Measurements from ENCODE around the gene CAMK2B. TPM values are rescaled to one million over a fixed set of nuclear protein-coding genes. Genes with fewer than 3 reads are reported as not detected.

The CAMK2B gene
- total and polyA plus RNA-seq, 2 of the 13 experiments (the other 11 are each of a cell fraction or from before 2014, with no cell fraction given), result 0.27 to 0.48 TPM

DNA sequence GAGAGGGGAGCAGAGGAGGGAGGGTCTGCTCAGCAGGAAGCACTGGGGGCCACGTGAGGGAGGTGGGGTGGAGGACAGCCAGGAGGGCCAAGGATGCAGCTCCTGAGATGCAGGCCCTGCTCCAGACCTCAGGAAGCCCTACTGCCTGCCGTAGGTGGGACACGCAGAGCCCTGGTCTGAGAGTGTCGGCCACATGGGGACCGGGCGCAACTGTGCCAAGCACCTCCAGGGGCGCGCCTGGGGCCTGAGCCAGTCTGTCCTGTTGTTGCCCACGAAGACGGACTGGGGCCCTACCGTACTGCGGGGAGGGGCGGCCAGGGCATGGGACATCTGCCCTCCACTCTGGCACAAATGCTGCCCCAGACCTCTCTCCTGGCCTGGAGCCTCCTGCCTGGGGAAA lies 93.0 kb downstream of the CAMK2B start:
- Histone ChIP-seq H2AFZ (ENCODE audit: low read length) (no peak overlapping the region), H3K4me1 (ENCODE audit: insufficient read depth, low read length) (peaks cover 8% of the 10 kb centered on the region; the same call in 1 of the 2 replicates), H3K9ac (ENCODE audit: insufficient read depth, low read depth, low read length) (no peak overlapping the region), H3K36me3 (replicated peaks in 1 of 2; ENCODE audit: control insufficient read depth in 1 of 2, insufficient read depth in 2 of 2, low read length in 2 of 2) (no peaks in the 10 kb centered on the region), H3K4me3 (replicated peaks in 1 of 3; ENCODE audit: insufficient read depth in 1 of 3, low read depth in 2 of 3, low read length in 3 of 3) (no peak overlapping the region), H3K27me3 (ENCODE audit: control insufficient read depth in 1 of 2, insufficient read depth in 2 of 2, low read length in 2 of 2) (peaks cover 15 to 82% of the 10 kb centered on the region in 2 experiments), H3K27ac (ENCODE audit: extremely low read length, insufficient read depth, low read length) (no peak overlapping the region), H3K79me2 (ENCODE audit: insufficient read depth, low read length) (no peaks in the 10 kb centered on the region), H3K9me3 (ENCODE audit: low read length) (no peaks in the 10 kb centered on the region), H3K4me2 (ENCODE audit: low read depth, low read length) (no peak overlapping the region), H4K20me1 (ENCODE audit: insufficient read depth, low read length) (no peaks in the 10 kb centered on the region)
- in situ Hi-C loops (cut with HindIII; ENCODE audit: extremely low pct_ligation_motif_present, low pct_unique_long_range_greater_than_20kb) (no loop called here), intact Hi-C loops (cut with micrococcal nuclease; ENCODE audit: unreplicated experiment) (no loop called here)
- ChIA-PET CTCF (ENCODE audit: low intra/inter-chr PET ratio, low total read pairs) (no interaction called here), POLR2A (no interaction called here)
- ATAC-seq (peak; percentile 5; the same call in 1 of the 3 replicates), FAIRE-seq (no peak), DNase-seq (ENCODE audit: low spot score) (no peak)
- WGBS (ENCODE audit: low lambda C conversion rate), result 10% methylated on average over 2 of the region's 13 CpGs
- no peak for TF ChIP-seq KDM5B (CRISPR knock-in tag; IDR thresholded peaks at IDR 0.05; ENCODE audit: borderline replicate concordance)
- TF ChIP-seq NFE2L1 (CRISPR knock-in tag; IDR thresholded peaks at IDR 0.05; ENCODE audit: borderline replicate concordance), result no peak
- no peak for TF ChIP-seq MEF2D (CRISPR knock-in tag; IDR thresholded peaks at IDR 0.05)
- TF ChIP-seq, protein P1, sequence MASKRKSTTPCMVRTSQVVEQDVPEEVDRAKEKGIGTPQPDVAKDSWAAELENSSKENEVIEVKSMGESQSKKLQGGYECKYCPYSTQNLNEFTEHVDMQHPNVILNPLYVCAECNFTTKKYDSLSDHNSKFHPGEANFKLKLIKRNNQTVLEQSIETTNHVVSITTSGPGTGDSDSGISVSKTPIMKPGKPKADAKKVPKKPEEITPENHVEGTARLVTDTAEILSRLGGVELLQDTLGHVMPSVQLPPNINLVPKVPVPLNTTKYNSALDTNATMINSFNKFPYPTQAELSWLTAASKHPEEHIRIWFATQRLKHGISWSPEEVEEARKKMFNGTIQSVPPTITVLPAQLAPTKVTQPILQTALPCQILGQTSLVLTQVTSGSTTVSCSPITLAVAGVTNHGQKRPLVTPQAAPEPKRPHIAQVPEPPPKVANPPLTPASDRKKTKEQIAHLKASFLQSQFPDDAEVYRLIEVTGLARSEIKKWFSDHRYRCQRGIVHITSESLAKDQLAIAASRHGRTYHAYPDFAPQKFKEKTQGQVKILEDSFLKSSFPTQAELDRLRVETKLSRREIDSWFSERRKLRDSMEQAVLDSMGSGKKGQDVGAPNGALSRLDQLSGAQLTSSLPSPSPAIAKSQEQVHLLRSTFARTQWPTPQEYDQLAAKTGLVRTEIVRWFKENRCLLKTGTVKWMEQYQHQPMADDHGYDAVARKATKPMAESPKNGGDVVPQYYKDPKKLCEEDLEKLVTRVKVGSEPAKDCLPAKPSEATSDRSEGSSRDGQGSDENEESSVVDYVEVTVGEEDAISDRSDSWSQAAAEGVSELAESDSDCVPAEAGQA (IDR thresholded peaks at IDR 0.05; ENCODE audit: low read depth), result no peak
- TF ChIP-seq, protein P1 (CRISPR knock-in tag; IDR thresholded peaks at IDR 0.05; ENCODE audit: borderline replicate concordance), result no peak
- TF ChIP-seq, protein P2, sequence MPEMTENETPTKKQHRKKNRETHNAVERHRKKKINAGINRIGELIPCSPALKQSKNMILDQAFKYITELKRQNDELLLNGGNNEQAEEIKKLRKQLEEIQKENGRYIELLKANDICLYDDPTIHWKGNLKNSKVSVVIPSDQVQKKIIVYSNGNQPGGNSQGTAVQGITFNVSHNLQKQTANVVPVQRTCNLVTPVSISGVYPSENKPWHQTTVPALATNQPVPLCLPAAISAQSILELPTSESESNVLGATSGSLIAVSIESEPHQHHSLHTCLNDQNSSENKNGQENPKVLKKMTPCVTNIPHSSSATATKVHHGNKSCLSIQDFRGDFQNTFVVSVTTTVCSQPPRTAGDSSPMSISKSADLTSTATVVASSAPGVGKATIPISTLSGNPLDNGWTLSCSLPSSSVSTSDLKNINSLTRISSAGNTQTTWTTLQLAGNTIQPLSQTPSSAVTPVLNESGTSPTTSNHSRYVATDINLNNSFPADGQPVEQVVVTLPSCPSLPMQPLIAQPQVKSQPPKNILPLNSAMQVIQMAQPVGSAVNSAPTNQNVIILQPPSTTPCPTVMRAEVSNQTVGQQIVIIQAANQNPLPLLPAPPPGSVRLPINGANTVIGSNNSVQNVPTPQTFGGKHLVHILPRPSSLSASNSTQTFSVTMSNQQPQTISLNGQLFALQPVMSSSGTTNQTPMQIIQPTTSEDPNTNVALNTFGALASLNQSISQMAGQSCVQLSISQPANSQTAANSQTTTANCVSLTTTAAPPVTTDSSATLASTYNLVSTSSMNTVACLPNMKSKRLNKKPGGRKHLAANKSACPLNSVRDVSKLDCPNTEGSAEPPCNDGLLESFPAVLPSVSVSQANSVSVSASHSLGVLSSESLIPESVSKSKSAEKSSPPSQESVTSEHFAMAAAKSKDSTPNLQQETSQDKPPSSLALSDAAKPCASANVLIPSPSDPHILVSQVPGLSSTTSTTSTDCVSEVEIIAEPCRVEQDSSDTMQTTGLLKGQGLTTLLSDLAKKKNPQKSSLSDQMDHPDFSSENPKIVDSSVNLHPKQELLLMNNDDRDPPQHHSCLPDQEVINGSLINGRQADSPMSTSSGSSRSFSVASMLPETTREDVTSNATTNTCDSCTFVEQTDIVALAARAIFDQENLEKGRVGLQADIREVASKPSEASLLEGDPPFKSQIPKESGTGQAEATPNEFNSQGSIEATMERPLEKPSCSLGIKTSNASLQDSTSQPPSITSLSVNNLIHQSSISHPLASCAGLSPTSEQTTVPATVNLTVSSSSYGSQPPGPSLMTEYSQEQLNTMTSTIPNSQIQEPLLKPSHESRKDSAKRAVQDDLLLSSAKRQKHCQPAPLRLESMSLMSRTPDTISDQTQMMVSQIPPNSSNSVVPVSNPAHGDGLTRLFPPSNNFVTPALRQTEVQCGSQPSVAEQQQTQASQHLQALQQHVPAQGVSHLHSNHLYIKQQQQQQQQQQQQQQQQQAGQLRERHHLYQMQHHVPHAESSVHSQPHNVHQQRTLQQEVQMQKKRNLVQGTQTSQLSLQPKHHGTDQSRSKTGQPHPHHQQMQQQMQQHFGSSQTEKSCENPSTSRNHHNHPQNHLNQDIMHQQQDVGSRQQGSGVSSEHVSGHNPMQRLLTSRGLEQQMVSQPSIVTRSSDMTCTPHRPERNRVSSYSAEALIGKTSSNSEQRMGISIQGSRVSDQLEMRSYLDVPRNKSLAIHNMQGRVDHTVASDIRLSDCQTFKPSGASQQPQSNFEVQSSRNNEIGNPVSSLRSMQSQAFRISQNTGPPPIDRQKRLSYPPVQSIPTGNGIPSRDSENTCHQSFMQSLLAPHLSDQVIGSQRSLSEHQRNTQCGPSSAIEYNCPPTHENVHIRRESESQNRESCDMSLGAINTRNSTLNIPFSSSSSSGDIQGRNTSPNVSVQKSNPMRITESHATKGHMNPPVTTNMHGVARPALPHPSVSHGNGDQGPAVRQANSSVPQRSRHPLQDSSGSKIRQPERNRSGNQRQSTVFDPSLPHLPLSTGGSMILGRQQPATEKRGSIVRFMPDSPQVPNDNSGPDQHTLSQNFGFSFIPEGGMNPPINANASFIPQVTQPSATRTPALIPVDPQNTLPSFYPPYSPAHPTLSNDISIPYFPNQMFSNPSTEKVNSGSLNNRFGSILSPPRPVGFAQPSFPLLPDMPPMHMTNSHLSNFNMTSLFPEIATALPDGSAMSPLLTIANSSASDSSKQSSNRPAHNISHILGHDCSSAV (CRISPR knock-in tag; IDR thresholded peaks at IDR 0.05; ENCODE audit: borderline replicate concordance), result no peak
- TF ChIP-seq SP140L (CRISPR knock-in tag; IDR thresholded peaks at IDR 0.05; ENCODE audit: borderline replicate concordance), result no peak
- BruUV-seq (replicated peaks), result no TSS peak
